Measurements from ENCODE around the gene BORCS5.
A peak's percentile ranks its signal among the peaks of the same experiment; 100 is the strongest.

The BORCS5 gene

DNA sequence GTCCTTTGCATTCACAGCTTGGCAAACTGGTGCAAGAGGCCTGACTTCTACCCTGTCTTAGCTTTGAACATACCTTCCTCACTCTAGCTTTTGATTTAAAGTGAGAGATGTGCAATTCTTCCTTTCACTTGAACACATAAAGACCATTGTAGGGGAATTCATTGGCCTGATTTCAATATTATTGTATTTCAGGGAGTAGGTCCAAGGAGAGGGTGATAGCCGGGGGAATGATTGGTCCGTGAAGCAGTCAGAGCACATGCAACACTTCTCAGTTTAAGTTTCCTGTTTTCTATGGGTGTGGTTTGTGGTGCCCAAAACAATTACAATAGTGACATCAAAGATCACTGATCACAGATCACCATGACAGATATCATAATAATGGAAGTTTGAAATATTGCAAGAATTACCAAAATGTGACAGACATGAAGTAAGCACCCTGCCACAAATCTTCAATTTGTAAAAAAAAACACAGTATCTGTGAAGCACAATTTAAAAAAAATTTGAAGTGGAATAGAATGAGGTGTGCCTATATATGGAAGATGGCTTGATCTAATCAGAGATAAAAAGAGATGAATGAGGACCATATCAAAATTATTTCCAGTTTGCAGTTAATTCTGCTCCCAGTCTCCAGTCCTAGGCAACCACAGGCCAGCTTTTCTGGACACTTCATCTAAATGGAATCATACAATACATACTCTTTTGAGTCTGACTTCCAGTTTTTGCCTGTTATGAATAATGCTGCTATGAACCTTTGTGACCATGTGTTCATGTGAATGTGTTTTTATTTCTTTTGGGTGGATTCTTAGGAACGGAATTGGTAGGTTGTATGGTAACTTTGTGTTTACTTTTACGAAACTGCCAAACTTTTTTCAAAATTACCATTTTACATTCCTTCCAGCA lies 23.2 kb downstream of the BORCS5 start:
- TF ChIP-seq, protein P1, sequence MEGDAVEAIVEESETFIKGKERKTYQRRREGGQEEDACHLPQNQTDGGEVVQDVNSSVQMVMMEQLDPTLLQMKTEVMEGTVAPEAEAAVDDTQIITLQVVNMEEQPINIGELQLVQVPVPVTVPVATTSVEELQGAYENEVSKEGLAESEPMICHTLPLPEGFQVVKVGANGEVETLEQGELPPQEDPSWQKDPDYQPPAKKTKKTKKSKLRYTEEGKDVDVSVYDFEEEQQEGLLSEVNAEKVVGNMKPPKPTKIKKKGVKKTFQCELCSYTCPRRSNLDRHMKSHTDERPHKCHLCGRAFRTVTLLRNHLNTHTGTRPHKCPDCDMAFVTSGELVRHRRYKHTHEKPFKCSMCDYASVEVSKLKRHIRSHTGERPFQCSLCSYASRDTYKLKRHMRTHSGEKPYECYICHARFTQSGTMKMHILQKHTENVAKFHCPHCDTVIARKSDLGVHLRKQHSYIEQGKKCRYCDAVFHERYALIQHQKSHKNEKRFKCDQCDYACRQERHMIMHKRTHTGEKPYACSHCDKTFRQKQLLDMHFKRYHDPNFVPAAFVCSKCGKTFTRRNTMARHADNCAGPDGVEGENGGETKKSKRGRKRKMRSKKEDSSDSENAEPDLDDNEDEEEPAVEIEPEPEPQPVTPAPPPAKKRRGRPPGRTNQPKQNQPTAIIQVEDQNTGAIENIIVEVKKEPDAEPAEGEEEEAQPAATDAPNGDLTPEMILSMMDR (IDR thresholded peaks at IDR 0.05; ENCODE audit: low read length, missing control alignments), result no peak
- DNase-seq (ENCODE audit: low read depth), result no peak
- no peak overlapping the region for H3K4me3 ChIP-seq (replicated peaks; ENCODE audit: low read depth, low read length)

DNA sequence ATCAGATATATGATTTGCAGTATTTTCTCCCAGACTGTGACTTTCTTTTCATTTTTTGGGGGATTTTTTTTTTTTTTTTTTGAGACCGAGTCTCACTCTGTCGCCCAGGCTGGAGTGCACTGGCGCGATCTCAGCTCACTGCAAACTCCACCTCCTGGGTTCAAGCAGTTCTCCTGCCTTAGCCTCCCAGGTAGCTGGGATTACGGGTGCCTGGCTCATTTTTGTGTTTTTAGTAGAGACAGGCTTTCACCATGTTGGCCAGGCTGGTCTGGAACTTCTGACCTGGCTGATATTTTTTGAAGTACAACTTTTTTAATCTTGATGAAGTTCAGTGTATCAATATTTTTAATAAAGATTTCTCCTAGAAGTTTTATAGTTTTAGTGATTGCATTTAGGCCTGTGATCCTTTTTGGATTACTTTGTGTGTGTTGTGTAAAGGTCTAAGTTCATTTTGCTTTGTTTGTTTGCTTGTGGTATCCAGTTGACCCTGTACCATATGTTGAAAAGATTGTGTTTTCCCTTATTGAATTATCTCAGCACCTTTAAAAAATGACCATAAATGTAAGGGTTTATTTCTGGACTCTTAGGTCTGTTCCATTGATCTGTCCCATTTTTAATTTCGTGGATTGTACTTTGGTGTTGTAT lies 24.2 kb downstream of the BORCS5 start:
- no peak overlapping the region for H3K4me3 ChIP-seq (replicated peaks; ENCODE audit: low read depth, low read length)
- DNase-seq (ENCODE audit: low read depth), result no peak
- TF ChIP-seq, protein P1 (IDR thresholded peaks at IDR 0.05; ENCODE audit: low read length, missing control alignments), result no peak

DNA sequence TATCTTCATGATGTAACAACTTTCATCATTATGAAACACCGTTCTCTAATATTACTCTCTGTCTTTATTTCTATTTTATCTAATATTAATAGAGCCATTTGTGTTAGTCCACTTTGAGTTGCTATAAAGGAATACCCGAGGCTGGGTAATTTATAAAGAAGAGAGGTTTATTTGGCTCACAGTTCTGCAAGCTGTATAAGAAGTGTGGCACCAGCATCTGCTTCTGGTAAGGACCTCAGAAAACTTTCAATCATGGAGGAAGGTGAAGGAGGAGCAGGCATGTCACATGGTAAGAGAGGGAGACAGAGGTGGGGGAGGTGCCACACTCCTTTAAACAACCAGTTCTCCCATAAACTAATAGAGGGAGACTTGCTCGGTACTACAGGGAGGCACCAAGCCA lies 25.1 kb downstream of the BORCS5 start:
- no peak for DNase-seq (ENCODE audit: low read depth)
- TF ChIP-seq, protein P1 (IDR thresholded peaks at IDR 0.05; ENCODE audit: low read length, missing control alignments), result no peak
- no peak overlapping the region for H3K4me3 ChIP-seq (replicated peaks; ENCODE audit: low read depth, low read length)

DNA sequence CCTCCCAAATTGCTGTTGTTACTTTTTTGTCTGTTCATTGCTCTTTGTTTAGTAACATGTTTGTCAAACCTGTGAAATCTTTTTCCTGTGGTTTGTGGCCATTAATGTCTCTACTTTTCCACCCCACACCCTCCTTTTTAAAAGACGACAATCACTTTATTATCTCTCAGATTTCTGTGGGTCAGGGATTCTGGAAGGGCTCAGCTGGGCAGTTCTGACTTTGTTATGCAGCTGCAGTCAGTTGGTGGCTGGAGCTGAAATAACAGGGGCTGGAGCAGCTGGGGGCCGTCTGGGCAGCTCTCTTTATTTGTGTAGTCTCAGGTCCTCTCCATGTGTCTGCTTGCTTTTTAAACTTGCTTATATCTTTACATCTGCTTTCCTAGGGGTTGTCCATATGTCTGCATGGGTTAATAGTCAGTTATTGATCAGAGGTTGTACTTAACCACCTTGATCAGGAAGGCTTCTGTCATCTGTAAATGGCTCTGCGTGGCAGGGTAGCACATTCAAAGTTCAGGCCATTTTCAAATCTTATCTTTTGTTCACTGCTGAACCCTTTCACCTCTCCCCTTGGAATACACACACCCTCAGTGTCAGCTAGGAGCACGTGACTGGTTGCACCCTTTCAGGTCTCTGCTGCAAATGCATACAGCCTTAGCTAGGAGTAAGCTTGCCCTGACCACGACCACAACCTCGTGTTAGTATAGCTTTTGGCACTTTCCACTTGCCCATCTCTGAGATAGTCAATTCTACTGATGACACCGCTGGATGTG lies 27.9 kb downstream of the BORCS5 start:
- TF ChIP-seq, protein P1 (IDR thresholded peaks at IDR 0.05; ENCODE audit: low read length, missing control alignments), result no peak
- DNase-seq (ENCODE audit: low read depth), result no peak

DNA sequence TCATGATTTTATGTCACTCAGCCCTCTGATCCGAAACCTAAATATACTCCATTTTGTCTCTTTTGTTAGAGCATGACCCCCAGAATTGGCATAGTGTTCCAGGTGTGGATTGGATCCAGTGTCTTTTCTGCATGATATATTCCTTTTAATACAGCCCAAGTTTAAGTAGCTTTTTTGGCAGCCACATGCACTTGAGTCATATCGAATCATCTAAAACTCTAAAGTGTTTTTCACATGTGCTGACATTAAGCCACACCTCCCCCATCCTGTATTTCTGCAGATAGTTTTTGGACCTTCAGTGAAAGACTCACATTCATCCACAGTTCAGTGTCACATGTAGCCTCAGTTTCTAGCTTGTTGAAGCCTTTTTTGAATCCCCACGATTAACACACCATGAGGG lies 30.6 kb downstream of the BORCS5 start:
- TF ChIP-seq, protein P1 (IDR thresholded peaks at IDR 0.05; ENCODE audit: low read length, missing control alignments), result no peak
- peak; percentile 48 for DNase-seq (ENCODE audit: low read depth)
- H3K4me3 ChIP-seq (replicated peaks; ENCODE audit: low read depth, low read length), result no peak overlapping the region

More for the DNA sequence above, 27.9 kb downstream of the BORCS5 start:
- H3K4me3 ChIP-seq (replicated peaks; ENCODE audit: low read depth, low read length), result no peak overlapping the region

DNA sequence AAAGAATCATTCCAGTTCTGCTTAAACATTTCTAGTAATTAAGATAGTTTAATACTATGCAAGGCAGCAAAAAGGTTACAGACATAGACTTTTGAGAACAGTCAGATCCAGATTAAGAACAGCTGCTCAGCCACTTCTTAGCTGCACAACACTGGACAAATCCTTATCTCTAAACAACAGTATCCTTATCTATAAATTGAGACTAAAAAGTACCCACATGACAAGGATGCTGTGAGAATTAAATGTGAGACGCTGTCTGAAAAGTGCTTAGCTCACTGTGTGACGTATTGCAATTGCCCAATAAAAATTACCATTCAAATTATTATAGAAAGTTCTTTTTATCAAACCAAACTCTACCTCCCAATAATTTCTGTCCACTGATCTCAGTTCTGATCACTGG lies 35.5 kb downstream of the BORCS5 start:
- peak; percentile 52 for DNase-seq (ENCODE audit: low read depth)
- TF ChIP-seq, protein P1 (IDR thresholded peaks at IDR 0.05; ENCODE audit: low read length, missing control alignments), result no peak
- H3K4me3 ChIP-seq (replicated peaks; ENCODE audit: low read depth, low read length), result no peak overlapping the region

Data from fibroblast of pulmonary artery (primary cell).